Right renal pelvis (tissue), 4 donors: ENCODE data around the gene SEPTIN3. TPM values are rescaled to one million over a fixed set of nuclear protein-coding genes. Genes with fewer than 3 reads are reported as not detected.
"Not testable (repeated sequence)": the region's sequence is repeated elsewhere in the genome, so short reads cannot be mapped to it uniquely, and the experiment has no call there.

Source experiments
- DNase-seq, 4 donors: peaks; one replicate each; pipeline ENCODE4 v3.0.0-alpha.2; 2013; ENCODE audit warnings: low read depth in 4 of 4, low spot score in 3 of 4, missing footprints in 1 of 4
- polyA plus RNA-seq, 4 donors: library from polyadenylated mRNA; unstranded; fragments of 120-200 nt; gene quantifications; one replicate each; pipeline ENCODE4 v1.2.1, GENCODE V29; 2013; ENCODE audit not compliant: insufficient read length in 4 of 4

The SEPTIN3 gene
- polyA plus RNA-seq, 4 donors = 4.9 to 7.6 (median 6.8) TPM

- no peak for DNase-seq
These were observed 29.0 kb upstream of the SEPTIN3 start for GRCh38 chr22:41939981-41940831.

GRCh38 chr22:41940832-41941765, 28.1 kb upstream of the SEPTIN3 start:
- DNase-seq = no peak

- no peak for DNase-seq
These were observed 25.5 kb upstream of the SEPTIN3 start for GRCh38 chr22:41943661-41944209.

DNA sequence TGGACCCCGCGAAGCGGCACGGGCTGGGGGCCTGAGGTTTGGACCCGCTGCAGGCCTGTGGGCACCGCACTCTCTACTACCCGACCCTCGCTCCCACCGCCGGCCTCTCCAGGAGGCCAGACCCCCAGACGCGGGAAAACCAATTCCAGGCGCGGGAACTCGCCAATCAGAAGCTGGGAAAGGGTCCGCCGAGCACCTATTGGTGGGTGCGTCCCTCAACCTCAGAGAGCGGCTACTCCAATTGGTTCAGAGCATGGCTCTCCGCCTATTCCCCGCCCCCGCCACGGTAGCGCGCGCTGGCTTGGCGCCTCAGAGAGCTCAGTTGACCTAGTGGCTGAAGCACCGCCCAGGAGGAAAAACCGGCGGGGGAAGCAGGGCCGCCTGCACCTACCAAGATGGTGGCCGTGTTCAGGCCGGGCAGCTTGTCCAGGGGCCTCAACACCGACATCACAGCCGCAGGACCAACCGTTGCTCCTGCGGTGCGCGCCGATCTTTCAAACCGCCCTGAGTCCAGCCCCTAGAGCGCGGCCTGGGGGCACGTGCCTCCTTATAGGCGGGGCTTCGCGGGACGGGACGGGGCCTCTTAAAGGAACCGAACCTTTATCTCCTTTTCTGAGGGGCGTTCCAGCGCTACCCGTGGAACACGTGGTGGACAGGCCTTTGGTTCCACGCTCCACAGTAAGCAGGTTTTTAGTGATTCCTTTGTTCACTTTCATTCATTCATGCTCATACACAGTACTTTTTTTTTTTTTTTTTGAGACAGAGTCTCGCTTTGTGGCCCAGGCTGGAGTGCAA, 22.4 kb upstream of the SEPTIN3 start, which contains the start of gene CENPM:
TSS of gene CENPM (minus strand) at position 524 of the 795 bp plus-strand sequence. CDS start at position 448, 76 bp downstream.
- DNase-seq = peak; percentile 86 to 95 (median 90)

GRCh38 chr22:41947424-41948080, 21.7 kb upstream of the SEPTIN3 start:
- DNase-seq = no peak

DNA sequence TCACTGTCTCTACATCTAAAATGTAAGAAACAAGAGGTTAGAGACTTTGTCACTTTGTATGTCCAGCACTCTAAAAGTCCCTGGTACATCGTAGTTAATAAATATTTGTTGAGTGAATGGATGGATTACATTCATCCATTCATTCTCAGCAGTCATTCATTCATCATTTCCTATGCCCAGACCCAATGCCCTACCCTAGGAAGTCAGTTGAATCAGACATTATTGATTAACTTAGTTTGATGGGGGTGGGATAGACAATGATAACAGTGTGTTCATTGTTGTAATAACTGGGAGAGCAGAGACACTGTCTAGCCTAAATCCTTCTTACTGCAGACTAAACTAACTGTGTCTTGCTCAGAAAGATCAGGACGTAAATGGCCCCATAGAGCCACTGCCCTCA, 21.1 kb upstream of the SEPTIN3 start:
- no peak for DNase-seq

- DNase-seq = not testable (repeated sequence)
These were observed 20.3 kb upstream of the SEPTIN3 start for GRCh38 chr22:41948928-41949296.

DNA sequence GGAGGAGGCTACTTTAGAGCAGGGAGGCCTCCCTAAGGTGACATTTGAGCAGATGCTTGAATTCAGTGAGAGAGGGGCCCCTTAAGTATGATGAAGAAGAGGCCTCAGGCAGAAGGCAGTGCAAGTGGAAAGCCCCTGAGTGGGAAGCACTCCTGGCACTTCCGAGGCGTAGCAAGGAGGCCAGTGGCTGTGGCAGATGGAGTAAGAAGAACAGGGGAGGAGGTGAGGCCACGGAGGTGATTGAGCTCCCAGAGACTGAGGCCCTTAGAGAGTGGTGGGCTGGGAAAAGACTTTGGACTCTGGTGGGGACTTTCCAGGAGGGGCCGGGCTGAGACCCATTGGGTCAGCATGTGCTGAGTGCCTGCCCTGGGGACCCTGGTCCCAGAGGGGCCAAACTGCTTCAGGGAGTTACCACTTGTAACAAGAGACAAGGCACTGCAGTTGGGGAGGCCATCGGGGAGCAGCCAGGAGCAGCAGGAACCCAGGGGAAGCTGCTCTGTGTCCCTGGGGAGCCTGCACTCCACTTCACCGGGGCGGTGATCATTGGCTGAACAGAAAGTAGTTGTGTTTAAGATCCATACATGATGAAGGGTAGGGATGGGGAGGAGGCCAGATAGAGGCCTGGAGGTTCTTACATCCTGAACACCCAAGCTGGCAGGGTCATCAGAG, 19.8 kb upstream of the SEPTIN3 start:
- no peak for DNase-seq

DNA sequence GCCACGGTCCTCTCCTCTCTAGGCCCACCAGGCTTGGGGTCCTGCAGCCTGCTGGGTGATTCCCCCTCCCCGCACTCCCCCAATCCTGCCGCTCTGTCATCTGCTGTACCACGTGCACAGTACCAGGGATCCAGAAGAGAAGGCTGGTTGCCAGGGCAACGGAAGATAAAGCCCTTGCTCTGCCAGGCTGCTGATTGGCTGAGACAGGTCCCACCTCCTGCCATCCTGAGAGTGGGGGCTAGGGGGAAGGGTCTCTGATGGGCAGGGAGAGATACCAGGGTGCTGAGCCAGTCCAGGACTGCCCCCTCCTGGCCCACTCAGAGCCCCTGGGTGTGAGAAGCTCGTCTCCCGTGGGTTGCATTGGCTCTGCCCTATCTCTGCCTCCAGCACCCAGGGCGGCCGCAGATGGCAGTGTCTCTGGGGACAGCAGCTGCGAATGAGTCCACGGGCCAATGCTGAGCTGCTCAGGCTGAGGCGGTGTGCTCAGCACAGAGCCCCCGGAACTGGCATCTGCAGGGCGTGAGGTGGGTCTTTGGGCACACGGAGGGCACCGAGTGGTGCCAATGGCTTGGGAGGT, 17.3 kb upstream of the SEPTIN3 start, which contains the start of gene SMIM45:
TSS of gene SMIM45 (plus strand) at position 253 of the 577 bp plus-strand sequence.
- DNase-seq = no peak

GRCh38 chr22:41952713-41953112, 16.5 kb upstream of the SEPTIN3 start:
- no peak for DNase-seq

DNA sequence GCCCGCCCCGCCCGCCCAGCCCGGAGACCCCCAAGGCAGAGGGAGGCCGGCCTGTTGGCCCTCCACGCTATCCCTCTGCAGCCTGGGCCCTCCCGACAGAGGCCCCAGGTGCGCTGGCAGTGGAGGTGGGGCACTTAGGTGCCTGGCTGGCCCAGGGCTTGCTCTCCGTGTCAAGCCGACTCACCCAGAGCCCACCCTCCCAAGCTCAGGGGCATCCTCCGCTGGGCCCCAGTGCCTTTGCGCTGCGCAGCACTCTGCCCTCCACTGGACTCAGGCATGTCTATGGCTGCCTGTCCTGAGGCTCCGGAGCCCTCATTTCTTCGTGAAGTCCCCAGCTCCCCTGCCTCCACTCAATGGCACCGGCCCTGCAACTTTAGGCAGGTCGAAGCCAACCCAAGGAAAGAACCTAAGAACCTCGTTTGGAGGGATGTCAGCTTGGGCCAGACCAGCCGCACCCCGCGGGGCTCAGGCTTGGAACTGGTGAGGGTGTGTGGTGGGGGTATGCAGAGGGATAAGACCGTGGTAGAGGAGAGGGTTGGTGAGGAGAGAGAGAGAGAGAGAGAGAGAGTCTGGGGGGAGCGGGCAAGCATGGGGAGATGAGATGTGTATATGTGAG, 11.2 kb upstream of the SEPTIN3 start:
- no peak for DNase-seq

DNA sequence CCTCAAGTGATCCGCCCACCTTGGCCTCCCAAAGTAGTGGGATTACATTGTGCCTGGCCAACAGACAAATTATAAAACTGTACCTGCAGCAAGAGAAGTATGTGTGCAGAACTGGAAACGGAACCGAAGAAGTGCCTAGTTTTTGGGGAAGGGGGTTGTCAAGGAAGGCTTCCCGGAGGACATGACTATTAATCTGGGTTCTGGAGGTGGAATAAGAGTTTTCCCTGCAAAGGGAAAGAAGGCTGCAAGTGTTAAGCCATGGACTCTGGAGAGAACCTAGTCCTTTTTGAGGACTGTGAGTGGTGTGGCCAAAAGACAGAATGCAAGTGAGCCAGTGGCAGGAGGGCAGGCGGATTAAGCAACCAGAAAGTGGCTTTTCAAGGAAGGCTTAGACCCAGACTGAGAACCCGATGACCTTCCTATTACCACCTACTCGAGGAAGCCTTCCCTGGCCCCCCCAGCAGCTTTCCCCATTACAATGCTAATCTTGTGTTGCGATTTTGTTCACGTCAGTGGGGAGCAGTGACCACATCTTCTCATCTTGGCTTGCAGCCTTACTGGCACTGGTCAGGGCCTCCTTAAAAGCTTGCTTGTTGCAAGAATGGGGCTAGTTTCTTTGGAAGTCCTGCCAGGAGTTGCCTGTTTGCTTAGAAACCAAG, 5.7 kb upstream of the SEPTIN3 start:
- no peak for DNase-seq

DNA sequence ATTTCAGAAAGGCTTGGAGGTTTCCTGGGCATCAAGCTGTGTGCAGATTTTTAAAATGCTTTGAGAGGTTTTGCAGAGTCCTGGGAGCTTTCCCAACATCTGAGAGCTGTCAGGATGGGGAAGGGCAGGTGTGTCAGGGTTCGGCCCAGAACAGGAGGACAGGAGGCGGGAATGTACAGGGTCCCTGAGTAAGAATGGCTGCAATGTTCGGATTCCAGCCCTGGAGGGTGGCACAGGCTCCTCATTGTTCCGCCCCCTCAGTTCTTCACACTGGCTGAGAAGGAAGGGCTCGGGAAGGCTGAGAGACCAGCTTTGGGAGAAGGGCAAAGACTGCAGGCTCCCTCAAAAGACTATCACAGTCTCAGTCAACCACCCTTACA, 5.1 kb upstream of the SEPTIN3 start:
- no peak for DNase-seq

DNA sequence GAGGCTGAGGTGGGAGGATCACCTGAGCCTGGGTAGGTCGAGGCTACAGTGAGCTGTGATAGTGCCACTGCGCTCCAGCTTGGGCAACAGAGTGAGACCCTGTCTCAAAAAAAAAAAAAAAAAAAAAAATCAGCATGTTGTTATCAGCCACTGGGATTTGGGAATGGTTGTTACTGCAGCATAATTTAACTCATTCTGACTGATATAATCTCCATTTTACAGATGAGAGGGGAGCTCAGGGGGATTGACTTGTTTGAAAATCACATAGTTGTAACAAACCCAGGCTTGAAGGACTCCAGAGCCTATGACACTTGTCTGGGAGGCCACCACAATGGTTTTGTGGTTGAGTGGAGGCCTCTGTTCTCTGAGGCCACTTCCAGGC, 3.0 kb upstream of the SEPTIN3 start:
- no peak for DNase-seq

DNA sequence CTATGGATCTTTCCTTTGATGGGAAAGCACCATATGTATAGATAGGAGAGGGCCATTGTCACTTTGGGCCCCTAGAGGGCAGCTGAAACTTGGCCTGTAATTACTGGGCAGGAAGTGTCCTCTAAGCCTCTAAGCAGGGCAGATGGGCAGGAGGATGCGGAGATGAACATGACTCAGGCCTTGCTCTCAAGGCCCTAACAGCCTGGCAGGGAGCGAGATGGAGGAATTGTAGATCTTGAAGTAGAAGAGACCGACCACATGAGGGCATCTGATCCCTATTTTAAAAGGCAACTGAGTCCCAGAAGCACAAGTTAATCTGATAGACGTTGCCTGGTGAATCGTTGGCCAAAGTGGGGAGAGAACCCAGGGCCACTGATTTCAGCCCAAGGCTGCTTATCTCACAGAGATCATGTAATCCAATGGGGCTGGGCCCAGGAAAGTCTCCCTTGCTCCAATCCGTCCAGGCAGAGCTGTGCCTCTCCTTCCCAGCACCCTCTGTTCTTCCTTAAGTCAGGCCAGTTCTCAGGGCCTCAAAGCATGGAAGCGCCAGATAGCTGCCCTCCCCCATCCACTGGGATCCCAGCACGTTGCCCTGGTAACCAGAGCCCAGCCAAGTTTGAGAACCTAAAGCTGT, 2.5 kb upstream of the SEPTIN3 start:
- no peak for DNase-seq

- DNase-seq = no peak
These were observed 642 bp upstream of the SEPTIN3 start for GRCh38 chr22:41968601-41969000.

DNA sequence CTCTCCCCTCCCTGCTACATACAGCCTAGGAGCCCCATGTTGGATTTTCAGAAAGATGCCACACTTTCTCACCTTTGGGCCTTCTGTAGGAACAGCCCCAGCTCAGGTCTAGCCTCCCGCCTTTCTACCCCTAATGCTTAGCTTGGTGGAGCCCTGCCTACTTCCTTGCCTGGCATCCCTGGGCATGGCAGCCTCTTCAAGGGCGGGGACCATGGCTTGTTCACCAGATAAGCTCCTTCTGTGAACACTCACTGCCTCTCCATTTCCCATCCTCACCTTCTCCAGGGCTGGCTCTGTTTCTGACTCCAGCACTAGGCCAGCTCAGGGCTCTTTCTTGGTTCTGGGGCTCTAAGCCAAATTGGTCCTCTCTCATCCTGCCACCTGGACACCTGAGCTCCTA, 1.4 kb downstream of the SEPTIN3 start:
- DNase-seq = no peak
